Skeletal muscle satellite cell (primary cell): ENCODE results near the gene SORBS1.

ENCODE experiments used
- H3K27me3 ChIP-seq: 2 replicates; pipeline ENCODE4 v1.7.0; 2013; ENCODE audit warnings: low read length; ENCODE audit not compliant: control insufficient read depth, insufficient read depth
- H3K36me3 ChIP-seq: 2 replicates; pipeline ENCODE4 v1.7.0; 2013; ENCODE audit warnings: mild to moderate bottlenecking, control low read depth, low read length; ENCODE audit not compliant: insufficient read depth
- H3K4me1 ChIP-seq: 2 replicates; pipeline ENCODE4 v1.7.0; 2013; ENCODE audit warnings: low read length; ENCODE audit not compliant: control insufficient read depth, insufficient read depth
- H3K4me2 ChIP-seq: 2 replicates; pipeline ENCODE4 v1.7.0; 2013; ENCODE audit warnings: mild to moderate bottlenecking, low read length
- H3K4me3 ChIP-seq: 2 replicates; pipeline ENCODE4 v1.7.0; 2013; ENCODE audit warnings: low read length
- H3K9ac ChIP-seq: 2 replicates; pipeline ENCODE4 v1.7.0; 2013; ENCODE audit warnings: mild to moderate bottlenecking, low read depth, low read length, moderate library complexity
- H3K9me3 ChIP-seq: replicated peaks from 2 replicates; pipeline ENCODE4 v1.7.0; 2013; ENCODE audit warnings: mild to moderate bottlenecking, control low read depth, low read length

The SORBS1 gene

DNA sequence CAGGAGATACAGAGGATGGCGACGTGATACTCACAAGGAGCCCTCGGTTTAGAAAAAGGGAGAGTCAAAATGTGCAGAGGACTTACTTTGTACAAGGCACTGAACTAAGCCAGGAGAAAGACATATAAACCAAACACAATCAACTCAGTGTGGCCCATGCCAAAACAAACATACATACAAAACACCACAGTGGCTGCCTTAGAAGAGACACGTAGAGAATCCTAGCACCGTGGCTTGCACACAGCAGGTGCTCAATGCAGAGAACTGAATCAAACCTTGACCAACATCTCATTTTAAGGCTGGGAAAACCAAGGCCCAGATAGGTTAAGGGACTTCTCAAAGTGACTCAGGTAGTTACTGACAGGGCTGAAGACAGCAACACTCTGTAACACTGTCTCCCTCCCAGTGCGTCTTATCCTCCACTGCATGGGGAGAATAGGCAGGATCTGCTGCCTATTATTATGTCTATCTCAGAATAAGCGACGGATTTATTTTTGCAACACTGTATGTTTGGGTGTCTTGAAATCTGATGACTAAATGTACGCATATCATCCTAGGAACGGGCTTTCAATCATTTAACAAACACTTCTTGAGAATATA lies 11.0 kb downstream of the SORBS1 start:
- no peaks in the 10 kb centered on the region for H3K9me3 ChIP-seq
- no peak overlapping the region for H3K9ac ChIP-seq
- H3K27me3 ChIP-seq = no peaks in the 10 kb centered on the region
- no peak overlapping the region for H3K4me3 ChIP-seq
- no peaks in the 10 kb centered on the region for H3K4me1 ChIP-seq
- H3K4me2 ChIP-seq = no peak overlapping the region
- no peaks in the 10 kb centered on the region for H3K36me3 ChIP-seq

DNA sequence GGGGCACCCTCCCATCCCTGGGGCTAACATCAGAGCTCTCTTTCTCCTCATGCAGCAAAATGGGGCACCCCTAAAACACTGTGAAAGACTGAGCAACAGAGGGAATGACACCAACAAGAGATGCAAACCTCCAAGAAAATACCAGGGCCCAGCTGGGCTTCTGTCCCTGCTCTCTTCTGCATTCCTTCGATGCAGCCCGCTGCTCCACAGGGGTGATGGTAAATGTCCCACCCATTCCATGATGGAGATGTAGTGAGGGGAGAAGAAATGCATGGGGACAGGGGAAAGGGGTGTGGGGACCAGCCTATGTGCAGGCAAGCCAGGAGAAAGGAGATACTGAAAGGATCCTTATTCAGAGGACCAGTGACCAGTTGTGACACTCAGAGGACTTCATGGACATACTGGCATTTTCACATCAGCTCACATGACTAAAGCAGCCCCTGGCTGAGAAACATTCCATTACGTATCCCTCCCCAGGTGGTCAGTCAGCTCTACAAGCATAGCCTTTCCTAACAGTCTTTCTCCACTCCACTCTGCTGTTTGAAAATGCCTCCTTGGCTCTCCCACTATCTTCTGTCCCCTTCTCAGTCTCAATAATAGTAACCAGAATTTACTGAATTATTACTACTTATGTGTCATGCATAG lies 13.3 kb downstream of the SORBS1 start:
- Histone ChIP-seq H3K9me3 (no peaks in the 10 kb centered on the region), H3K4me2 (no peak overlapping the region), H3K36me3 (no peaks in the 10 kb centered on the region), H3K27me3 (no peaks in the 10 kb centered on the region), H3K9ac (no peak overlapping the region), H3K4me1 (peaks cover 4% of the 10 kb centered on the region), H3K4me3 (no peak overlapping the region)

DNA sequence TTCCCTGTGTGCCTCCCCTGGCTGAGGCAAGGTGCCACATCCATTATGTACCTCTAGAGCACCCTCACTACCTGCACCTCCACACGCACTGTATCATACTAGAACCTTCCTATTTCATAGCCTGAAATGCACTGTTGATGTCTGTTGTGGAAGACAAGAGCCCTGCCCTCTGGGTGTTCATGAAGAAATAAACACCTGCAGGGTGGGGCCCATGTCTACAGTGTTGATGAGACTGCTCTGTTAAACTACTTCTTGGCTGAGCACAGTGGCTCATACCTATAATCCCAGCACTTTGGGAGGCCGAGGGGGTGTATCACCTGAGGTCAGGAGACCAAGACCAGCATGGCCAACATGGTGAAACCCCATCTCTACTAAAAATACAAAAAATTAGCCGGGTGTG lies 14.0 kb downstream of the SORBS1 start:
- Histone ChIP-seq H3K4me2 (no peak overlapping the region), H3K4me1 (peaks cover 4% of the 10 kb centered on the region), H3K36me3 (no peaks in the 10 kb centered on the region), H3K4me3 (no peak overlapping the region), H3K9me3 (no peaks in the 10 kb centered on the region), H3K9ac (no peak overlapping the region), H3K27me3 (no peaks in the 10 kb centered on the region)

DNA sequence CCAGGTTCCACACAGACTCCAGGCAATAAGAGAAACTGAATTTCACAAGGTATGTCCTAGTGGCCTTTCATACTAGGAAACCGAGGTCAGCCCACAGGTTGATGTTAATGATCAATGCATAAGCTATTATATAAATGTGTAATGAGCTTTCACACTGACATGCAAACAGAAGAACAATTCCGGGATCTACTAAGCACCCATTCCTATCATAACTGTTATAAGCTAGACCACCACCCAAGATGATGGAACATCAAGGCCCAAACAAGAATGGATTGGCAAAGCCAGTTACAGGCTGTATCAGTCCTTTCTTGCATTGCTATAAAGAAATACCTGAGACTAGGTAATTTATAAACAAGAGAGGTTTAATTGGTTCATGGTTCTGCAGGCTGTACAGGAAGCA lies 15.2 kb downstream of the SORBS1 start:
- Histone ChIP-seq H3K4me3 (no peak overlapping the region), H3K27me3 (no peaks in the 10 kb centered on the region), H3K4me1 (peaks cover 4% of the 10 kb centered on the region), H3K9me3 (no peaks in the 10 kb centered on the region), H3K4me2 (no peak overlapping the region), H3K9ac (no peak overlapping the region), H3K36me3 (no peaks in the 10 kb centered on the region)

DNA sequence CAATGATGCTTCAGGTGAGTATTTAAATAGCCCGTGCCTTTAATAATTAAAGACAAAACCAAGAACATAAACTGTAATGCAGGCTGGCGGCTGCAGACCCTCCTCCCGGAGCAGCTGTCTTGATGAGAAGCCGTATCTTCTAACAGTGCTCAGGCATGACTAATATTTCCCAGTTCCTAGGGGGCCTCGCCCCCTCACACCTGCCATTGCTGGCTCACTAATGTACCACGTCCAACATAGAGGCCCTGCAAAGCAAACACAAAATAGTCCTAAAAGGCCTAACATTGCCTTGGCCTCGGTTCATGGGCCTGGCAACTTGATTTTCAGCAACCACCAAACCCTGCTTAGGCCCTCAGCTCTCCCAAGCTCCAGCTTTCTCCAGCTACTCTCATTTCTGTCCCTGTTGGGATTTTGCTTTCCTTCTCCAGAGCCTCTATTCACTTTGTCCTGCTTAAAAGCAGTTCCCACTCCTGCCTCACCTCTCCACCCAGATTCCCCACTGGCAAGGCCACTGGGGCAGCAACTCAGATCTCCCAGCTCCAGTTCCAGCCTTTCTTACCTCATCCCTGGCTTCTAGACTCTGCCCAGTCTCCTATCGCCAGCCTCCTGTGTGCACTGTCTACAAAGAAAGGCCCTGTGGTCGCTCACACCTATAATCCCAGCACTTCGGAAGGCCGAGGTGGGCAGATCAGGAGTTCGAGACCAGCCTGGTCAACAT lies 16.2 kb downstream of the SORBS1 start:
- Histone ChIP-seq H3K9ac (no peak overlapping the region), H3K4me1 (peaks cover 4% of the 10 kb centered on the region), H3K36me3 (no peaks in the 10 kb centered on the region), H3K9me3 (no peaks in the 10 kb centered on the region), H3K4me3 (no peak overlapping the region), H3K4me2 (no peak overlapping the region), H3K27me3 (no peaks in the 10 kb centered on the region)

DNA sequence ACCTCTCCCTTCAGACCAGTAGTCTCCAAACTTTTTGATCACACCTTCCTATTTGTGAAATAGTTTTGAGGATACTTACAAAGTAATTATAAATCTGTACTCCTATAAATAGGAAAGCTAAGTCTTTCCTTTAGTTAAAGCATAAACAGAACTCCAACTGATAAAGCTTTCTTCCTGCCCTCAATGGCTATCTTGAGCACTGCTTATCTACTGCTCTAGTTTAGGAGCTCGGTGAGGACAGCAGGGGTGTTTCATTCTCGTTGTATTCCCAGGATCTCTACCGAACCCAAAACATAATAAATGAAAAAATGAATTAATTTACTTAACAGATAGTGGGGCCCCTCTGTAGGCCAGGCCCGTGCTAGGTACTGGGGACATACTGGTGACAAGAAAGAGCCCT lies 17.7 kb downstream of the SORBS1 start:
- no peak overlapping the region for H3K9ac ChIP-seq
- peaks cover 4% of the 10 kb centered on the region for H3K4me1 ChIP-seq
- no peak overlapping the region for H3K4me3 ChIP-seq
- H3K4me2 ChIP-seq = no peak overlapping the region
- no peaks in the 10 kb centered on the region for H3K36me3 ChIP-seq
- no peaks in the 10 kb centered on the region for H3K27me3 ChIP-seq
- H3K9me3 ChIP-seq = no peaks in the 10 kb centered on the region

DNA sequence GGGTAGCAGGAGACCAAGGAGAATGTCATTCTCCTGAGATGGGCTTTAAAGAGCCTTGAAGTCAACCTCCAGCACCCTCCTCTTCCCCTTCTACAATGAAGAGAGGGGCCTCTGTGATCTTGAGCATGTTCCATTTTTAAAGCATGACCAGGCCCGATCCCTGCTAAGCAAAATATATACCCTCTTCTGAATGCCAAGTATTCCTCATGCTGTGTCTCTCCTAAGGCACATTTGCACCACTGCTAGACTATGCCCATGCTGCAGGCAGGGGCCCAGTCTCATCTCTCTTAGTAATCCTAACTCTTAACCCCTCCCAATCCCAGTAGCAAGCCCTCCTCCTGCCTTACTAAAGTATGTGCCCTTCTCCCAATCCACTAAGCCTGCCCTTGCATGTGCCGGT lies 18.4 kb downstream of the SORBS1 start:
- H3K4me1 ChIP-seq = peaks cover 4% of the 10 kb centered on the region
- H3K27me3 ChIP-seq = no peaks in the 10 kb centered on the region
- no peak overlapping the region for H3K4me2 ChIP-seq
- H3K9ac ChIP-seq = no peak overlapping the region
- H3K4me3 ChIP-seq = no peak overlapping the region
- H3K9me3 ChIP-seq = no peaks in the 10 kb centered on the region
- H3K36me3 ChIP-seq = no peaks in the 10 kb centered on the region

DNA sequence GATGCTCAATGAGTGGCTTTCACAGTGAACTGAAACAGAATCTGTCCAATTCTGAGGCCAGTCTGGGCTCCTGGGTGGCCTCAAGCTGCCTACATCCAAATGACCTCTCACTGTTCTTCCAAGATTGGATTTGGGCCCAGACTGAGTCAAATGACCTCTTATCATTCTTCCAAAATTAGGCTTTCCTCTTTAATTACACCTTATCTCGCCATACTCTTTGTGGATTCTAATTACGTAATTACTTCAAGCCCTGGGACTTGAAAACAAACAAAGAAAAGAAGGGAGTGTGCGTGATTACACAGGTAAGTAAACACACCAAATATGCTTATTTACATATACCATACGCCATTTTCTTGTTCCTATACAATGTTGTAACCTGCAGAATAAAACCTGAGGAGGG lies 18.8 kb downstream of the SORBS1 start:
- no peaks in the 10 kb centered on the region for H3K27me3 ChIP-seq
- H3K9me3 ChIP-seq = no peaks in the 10 kb centered on the region
- no peak overlapping the region for H3K9ac ChIP-seq
- H3K36me3 ChIP-seq = no peaks in the 10 kb centered on the region
- H3K4me1 ChIP-seq = peaks cover 4% of the 10 kb centered on the region
- no peak overlapping the region for H3K4me2 ChIP-seq
- H3K4me3 ChIP-seq = no peak overlapping the region

DNA sequence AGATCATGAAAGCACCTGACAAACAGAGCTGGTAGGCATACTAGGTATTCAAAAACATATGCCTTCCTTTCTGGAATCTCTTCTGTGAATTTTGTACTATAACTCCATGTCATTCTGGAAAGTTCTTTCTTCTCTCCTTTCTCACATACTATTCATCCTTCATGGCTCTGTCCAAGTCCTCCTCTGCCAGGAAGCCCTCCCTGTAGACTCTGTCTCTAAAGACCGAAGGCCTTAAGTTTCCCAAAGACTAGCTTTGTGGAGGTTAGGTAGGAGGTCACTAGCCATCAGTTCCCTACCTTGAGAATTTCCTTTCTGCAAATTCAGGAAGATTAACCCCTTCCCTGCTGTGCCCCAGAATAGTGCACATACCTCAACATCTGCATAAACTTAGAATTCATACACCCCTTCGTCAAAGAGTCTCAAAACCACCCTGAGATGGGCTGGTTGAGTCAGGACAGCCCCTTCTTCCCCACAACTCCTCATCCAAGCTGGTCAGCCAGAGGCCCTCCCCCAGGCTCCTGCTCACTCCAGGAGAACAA lies 20.6 kb downstream of the SORBS1 start:
- Histone ChIP-seq H3K36me3 (no peaks in the 10 kb centered on the region), H3K9me3 (no peaks in the 10 kb centered on the region), H3K4me3 (no peak overlapping the region), H3K9ac (no peak overlapping the region), H3K4me2 (no peak overlapping the region), H3K4me1 (peaks cover 4% of the 10 kb centered on the region), H3K27me3 (no peaks in the 10 kb centered on the region)

DNA sequence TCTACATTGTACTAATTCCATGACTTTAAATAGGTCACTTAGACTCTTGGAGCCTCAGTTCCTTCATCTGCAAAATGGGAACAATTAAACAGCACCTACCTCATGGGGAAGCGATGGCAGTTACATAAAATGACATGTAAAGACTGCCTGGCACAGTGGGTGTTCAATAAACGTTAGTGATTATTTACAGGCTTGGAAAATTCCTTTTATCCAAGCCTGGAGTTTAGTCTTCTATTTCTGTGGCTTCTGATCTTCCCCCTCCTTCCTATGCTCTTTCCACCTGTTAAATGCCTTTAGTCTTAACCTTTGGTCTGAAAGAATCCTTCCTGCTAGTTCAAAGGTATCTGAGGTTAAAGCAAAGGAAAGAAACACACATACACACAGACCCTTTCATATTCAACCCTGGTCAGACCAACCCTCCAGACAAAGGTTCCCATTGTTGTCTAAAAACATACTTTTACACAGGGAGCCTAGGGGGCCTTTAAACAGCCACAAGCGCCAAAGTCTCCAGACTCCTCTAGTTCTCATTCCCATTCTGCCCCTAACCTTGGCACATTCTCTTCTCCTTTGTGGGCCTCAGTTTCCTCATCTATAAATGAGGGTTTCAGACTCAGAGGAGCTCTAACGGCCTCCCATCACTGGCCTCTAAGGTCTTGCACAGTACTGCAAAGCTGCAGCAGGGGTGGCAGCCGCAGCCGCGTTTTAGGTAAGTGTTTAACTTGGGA lies 21.4 kb downstream of the SORBS1 start:
- H3K9ac ChIP-seq = no peak overlapping the region
- H3K4me2 ChIP-seq = no peak overlapping the region
- no peaks in the 10 kb centered on the region for H3K9me3 ChIP-seq
- no peaks in the 10 kb centered on the region for H3K36me3 ChIP-seq
- no peaks in the 10 kb centered on the region for H3K27me3 ChIP-seq
- no peaks in the 10 kb centered on the region for H3K4me1 ChIP-seq
- no peak overlapping the region for H3K4me3 ChIP-seq

DNA sequence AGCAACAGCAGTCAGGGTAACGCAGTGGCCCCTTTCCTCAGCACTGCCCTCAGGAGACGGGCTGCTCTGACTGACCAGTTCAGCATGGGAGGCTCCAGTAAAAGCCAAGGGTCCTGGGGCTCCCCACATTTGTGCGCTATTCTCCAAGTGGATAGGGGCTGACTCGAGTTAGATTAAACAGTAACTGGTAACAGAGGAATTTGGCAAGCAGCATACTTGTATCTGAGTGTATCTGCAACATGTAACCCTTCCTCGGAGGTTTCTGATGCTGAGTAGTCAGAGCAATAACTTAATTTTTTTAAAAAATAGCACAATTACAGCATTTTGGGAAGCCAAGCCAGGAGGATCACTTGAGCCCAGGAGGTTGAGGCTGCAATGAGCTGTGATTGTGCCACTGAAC lies 22.8 kb downstream of the SORBS1 start:
- Histone ChIP-seq H3K9ac (no peak overlapping the region), H3K9me3 (no peaks in the 10 kb centered on the region), H3K4me1 (no peaks in the 10 kb centered on the region), H3K4me2 (no peak overlapping the region), H3K27me3 (no peaks in the 10 kb centered on the region), H3K4me3 (no peak overlapping the region), H3K36me3 (no peaks in the 10 kb centered on the region)
